NK-92 (cell line): ENCODE data around the gene SPDYC.
"Not testable (repeated sequence)": the region's sequence is repeated elsewhere in the genome, so short reads cannot be mapped to it uniquely, and the experiment has no call there.

Experiments
- DNase-seq: peaks from one replicate; lab custom pipeline; 2025; ENCODE audit not compliant: unreplicated experiment; lab: John Stamatoyannopoulos, UW

Gene SPDYC

GRCh38 chr11:65167656-65168055 lies 2.4 kb upstream of the SPDYC start:
- DNase-seq = no peak

DNA sequence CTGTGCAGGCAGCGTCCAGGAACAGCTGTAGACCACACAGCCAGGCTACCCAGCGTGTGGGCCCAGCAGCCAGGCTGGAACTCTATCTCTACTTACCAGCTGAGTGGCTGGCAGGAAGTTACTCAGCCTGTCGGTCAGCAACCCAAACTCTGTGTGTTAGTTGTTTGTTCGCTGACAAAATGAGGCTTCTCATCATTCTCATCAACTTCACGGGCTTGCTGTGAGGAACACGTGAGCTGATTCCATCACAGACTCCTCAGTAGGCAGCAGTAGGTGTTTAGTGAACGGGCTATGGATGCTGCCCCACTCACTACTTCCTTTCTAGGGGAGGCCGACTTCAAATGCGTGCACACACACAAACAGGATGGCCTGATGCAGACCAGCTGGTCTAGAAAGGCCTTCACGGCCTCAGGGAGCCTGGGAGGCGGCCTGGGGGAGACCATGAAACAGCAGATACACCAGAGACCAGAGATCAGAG lies 830 bp upstream of the SPDYC start:
- no peak for DNase-seq

GRCh38 chr11:65172600-65172999 lies 2.6 kb downstream of the SPDYC start:
- DNase-seq = no peak

GRCh38 chr11:65174571-65175010 lies 4.6 kb downstream of the SPDYC start:
- not testable (repeated sequence) for DNase-seq

GRCh38 chr11:65180877-65181568 lies 11.0 kb downstream of the SPDYC start:
- DNase-seq = no peak

DNA sequence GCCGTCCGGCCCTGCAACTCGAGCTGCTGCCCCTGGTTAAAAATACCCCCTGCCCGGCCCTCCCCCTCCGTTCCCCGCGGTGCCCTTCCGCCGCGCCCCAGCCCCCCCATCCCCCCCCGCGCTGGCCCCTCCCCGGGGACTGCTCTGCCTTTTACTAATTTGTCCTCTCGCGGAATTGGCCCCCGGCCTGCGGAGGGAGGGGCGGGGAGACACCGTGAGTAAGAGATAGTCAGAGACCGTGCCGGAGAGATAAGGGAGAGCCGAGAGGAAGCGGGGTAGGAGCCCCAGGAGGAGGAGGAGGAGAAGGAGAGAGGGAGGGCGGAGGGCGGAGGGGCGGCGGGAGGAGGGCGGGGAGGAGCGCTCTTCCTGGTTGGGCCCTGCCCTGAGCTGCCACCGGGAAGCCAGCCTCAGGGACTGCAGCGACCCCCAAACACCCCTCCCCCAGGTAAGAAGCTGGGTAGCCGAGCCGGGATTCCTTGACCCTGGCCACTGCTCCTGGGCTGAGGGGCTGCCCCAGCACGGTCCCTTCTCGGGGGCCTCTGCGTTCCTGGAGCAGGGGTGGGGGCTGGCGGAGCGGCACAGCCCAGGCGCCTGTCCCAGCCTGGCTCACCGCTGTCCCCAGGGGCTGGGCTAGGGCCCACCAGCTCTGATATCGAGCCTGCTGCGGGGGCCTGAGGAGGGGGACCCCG lies 11.7 kb downstream of the SPDYC start, which contains the start of gene CAPN1:
TSS of gene CAPN1 (plus strand) at position 360 of the 689 bp plus-strand sequence. CDS start 774 bp downstream, outside the sequence.
- DNase-seq = no peak

- no peak for DNase-seq
These were observed 12.5 kb downstream of the SPDYC start for GRCh38 chr11:65182258-65183170.

DNA sequence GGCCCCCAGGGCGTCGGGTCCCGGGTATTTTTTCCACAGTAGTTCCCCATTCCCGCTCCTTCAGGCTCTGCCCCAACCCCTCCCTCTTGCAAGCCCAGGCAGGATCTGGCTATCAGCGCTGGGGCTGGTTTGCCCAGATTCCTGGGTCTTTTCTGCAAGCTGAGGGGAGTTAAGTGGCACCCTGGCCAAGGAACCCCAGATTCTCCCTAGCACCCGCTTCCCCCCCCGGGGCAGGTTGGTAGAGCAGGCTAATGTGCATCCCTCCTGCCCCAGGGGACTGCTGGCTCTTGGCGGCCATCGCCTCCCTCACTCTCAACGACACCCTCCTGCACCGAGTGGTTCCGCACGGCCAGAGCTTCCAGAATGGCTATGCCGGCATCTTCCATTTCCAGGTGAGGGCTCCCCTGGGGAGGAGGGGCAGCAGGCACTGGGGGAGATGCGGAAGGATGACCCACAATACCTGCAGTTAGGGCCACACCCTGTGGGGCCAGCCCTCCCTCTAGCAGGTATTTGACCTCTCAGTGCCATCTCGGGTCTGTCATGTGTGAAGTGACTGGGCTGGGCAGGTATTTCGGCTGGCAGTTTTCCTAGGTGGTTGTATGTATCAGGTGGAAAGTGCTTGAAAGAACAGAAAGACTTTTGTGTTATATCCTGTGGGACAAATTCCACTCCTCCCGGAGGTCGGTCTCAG lies 13.3 kb downstream of the SPDYC start:
- DNase-seq = no peak

DNA sequence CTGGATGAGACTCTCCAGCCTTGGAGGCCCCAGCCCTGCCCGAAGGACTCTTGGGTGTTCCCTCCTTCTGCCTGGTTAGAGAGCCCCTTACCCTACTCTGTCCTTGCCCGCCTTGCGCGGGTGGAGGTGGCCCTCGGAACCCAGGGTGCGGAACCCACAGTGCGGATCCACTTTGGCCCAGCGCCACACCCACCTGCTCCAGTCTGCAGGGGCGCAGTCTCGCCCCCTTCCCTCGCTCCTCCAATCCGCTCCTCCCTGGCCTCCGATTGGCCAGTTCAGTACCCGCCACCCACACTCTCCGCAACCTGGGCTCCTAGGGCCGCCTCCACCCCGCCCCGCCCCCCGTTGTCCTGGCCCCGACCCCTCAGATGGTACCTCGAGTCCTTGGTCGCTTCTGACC lies 14.1 kb downstream of the SPDYC start:
- DNase-seq = no peak

GRCh38 chr11:65185171-65185570 lies 15.1 kb downstream of the SPDYC start:
- no peak for DNase-seq

DNA sequence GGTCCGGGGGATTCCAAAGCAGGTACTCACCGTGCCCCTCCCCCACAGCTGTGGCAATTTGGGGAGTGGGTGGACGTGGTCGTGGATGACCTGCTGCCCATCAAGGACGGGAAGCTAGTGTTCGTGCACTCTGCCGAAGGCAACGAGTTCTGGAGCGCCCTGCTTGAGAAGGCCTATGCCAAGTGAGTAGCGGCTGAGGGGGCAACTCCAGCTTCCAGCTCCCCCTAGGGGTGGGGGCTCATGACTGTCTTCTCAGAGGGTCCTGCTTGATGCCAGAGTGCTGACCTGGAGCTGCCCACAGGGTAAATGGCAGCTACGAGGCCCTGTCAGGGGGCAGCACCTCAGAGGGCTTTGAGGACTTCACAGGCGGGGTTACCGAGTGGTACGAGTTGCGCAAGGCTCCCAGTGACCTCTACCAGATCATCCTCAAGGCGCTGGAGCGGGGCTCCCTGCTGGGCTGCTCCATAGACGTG lies 15.9 kb downstream of the SPDYC start:
- DNase-seq = no peak

DNA sequence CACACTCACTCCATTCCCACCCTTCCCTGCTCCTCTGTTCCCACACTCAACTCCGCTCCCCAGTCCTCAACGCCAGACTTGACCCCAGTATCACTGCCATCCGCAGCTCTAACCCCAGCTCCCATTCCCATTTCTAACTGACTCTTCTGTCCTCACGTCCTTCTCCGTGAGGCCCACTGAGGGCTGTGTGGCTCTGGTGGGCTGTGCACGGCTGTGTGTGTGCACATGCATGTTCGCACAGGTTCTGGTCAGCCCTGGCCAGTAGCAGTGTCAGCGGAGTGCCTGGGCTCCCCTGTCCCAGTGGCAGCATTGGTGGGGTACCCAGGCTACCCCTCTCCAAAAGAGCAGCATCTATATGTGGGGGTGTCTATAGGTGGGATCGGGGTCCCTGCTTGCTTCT lies 16.7 kb downstream of the SPDYC start:
- no peak for DNase-seq

DNA sequence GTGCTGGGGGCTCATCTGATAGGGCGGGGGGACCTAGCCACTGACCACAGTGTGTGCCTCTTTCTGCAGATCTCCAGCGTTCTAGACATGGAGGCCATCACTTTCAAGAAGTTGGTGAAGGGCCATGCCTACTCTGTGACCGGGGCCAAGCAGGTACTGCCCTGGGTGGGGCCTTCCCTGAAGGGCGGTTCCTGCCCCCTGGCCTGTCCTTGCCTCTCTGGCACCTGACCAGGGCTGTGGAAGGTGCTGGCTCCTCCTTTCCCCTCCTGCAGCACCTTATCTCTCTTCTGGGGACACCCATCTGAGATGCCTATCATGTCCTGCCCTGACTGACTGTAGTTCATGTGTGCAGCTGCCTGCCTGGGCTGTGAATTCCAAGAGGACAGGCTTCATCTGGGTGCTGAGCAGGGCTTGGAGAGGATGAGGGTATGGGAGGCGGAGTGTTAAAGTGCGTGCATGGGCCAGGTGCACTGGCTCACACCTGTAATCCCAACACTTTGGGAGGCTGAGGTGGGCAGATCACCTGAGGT lies 17.2 kb downstream of the SPDYC start:
- DNase-seq = no peak

- DNase-seq = no peak
These were observed 18.0 kb downstream of the SPDYC start for GRCh38 chr11:65187971-65188461.

DNA sequence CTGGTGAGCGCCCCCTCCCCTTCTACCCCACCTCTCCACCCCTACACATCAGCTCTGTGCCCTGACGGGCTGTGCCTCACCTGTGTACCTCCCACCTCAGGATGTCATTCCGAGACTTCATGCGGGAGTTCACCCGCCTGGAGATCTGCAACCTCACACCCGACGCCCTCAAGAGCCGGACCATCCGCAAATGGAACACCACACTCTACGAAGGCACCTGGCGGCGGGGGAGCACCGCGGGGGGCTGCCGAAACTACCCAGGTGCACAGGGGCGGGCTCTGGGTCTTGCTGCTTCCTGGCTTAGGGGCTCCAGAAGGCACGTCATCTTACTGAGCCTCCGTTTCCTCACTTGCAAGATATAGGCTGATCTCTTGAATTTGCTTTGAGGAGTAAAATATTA lies 18.5 kb downstream of the SPDYC start:
- DNase-seq = no peak

GRCh38 chr11:65189191-65189590 lies 19.2 kb downstream of the SPDYC start:
- DNase-seq = no peak

GRCh38 chr11:65194564-65194963 lies 24.5 kb downstream of the SPDYC start:
- no peak for DNase-seq

GRCh38 chr11:65204143-65204542 lies 34.1 kb downstream of the SPDYC start:
- no peak for DNase-seq

DNA sequence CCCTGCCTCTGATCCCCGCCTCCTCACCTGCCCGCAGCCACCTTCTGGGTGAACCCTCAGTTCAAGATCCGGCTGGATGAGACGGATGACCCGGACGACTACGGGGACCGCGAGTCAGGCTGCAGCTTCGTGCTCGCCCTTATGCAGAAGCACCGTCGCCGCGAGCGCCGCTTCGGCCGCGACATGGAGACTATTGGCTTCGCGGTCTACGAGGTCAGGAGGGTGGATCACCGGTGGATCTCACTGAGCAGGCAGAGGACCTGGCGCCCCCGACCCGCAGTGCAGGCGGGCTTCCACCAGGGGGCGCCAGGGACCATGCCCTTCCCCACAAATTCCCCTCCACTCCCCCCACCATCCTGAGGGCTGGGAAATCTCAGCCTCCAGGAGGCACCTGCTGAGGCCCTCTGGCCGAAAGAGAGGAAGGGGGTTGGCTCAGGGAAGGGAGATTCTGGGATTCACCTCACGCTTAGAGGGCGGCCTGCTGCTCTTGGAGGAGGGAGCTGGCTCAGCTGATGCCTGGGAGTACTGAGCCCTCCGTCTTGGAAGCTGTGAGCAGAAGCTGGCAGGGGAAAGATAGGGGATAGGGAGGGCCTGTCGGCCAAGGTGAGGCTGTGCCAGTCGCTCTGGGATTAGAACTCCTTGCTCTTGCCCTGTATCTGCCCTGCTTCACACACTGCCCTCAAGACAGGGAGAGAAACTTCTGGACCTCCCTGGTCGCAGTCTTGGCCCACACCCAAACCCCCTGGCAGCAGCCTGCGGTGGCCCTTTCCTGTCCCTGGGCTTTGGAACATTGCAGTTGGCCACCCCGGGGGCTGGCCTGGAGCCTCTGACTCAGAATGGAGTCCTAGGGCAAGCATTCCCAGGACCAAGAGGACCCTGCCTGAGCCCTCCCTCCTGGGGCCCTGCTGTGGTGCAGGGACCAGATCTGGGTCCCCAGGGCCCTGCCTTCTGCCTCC lies 34.9 kb downstream of the SPDYC start:
- DNase-seq = no peak
